ENCODE measurements around the gene PIP5K1B.
"Not testable (repeated sequence)": the region's sequence is repeated elsewhere in the genome, so short reads cannot be mapped to it uniquely, and the experiment has no call there.

PIP5K1B gene

GRCh38 chr9:69050936-69051335 lies 345.9 kb downstream of the PIP5K1B start:
- in situ Hi-C loops (cut with MboI; ENCODE audit: low pct_unique_long_range_greater_than_20kb, low sequenced_read_pairs), result loop anchor here (25.0 kb wide), 1 partner anchor 136 kb away; no protein-coding TSS in a partner anchor
- DNase-seq, result not testable (repeated sequence)

DNA sequence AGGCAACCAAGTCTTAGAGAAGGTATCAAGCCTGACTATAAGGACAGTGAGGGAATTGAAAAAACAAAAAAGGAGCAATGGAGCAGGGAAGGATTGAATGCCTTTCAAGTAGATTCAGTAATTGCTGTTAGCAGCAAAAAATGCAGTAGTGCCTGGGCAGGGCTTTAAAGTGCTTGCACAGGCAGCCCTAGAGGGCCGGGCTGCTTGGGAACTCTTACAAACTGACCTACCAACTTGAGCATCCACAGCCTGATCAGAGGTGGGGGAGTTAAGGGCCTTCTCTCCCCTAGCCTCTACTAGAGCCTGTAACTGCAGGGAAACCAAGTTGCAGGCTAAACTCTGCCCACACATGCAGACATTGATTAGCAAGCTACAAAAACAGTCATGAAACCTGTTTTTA lies 349.9 kb downstream of the PIP5K1B start:
- DNase-seq, result no peak
- in situ Hi-C loops (cut with MboI; ENCODE audit: low pct_unique_long_range_greater_than_20kb, low sequenced_read_pairs), result loop anchor here (25.0 kb wide), 1 partner anchor 132 kb away; no protein-coding TSS in a partner anchor

GRCh38 chr9:69056191-69056815 lies 351.3 kb downstream of the PIP5K1B start:
- DNase-seq, result no peak
- in situ Hi-C loops (cut with MboI; ENCODE audit: low pct_unique_long_range_greater_than_20kb, low sequenced_read_pairs), result loop anchor here (25.0 kb wide), 1 partner anchor 131 kb away; no protein-coding TSS in a partner anchor

DNA sequence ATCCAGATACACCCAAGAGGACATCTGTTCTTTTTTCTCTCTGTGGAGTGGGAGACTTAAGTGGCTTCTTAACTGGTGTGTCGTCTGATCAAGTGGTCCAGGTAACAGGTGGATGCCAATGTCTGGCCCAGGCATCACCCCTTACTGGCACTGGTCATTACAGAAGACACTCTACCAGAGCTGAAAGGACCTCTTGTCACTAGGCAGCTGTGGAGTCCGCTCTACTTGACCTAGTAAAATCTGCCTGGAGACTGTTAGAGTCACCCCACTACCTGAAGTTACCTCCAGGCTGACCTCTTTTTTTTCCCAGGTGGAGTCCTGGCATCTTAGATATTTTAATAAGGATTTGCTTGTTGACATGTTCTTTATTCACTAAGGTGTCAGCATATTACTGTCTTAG lies 353.1 kb downstream of the PIP5K1B start:
- no peak for DNase-seq
- in situ Hi-C loops (cut with MboI; ENCODE audit: low pct_unique_long_range_greater_than_20kb, low sequenced_read_pairs), result loop anchor here (25.0 kb wide), 1 partner anchor 129 kb away; no protein-coding TSS in a partner anchor
